Activated CD4-positive, alpha-beta T cell treated with anti-CD3 and anti-CD28 coated beads, Interleukin-2, Interleukin-4, amounts not matched to agents 100 ng/mL and 50 ng/mL, durations not matched to agents 16 hours and 8 hours (primary cell): Measurements from ENCODE around the gene ADCY5.

Source experiments
- DNase-seq: peaks from one replicate; pipeline ENCODE4 v3.0.0-alpha.2; 2020; ENCODE audit warnings: low spot score

ADCY5 gene

DNA sequence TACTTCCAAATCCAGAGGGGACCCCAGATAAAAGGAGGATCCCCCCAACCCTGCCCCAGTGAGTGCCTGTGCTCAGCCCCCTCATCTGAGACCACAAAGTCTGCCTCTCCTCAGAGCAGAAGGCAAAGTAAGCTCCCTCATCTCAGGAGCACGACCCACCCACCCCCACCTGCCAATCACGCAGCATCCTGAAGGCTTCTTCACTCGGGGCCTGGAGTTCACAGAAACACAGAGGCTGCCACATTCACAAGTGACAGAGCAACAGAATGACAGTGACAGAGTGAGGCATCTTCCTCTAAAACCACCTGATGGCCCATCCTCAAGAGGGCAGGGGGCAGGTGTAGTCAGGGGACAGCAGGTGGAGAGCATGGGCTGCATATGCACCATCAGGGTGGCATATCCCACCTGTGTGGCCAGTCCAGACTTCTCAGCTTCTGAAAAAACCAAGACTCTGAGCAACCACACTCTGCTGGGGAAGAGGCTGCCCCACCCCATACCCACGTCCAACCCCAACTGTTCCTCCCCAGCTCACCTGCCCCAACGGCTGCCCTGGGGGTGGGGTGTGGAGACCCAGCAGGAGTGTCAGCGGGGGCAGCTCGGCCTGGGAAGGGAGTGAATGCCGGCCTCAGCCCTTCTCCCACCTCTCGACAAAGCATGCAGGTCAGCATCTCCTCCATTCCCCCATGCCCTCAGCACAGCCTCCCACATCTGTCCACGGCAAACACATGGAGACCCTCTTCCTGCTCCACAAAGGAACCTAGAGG is 19.3 kb downstream of the ADCY5 start:
- no peak for DNase-seq

DNA sequence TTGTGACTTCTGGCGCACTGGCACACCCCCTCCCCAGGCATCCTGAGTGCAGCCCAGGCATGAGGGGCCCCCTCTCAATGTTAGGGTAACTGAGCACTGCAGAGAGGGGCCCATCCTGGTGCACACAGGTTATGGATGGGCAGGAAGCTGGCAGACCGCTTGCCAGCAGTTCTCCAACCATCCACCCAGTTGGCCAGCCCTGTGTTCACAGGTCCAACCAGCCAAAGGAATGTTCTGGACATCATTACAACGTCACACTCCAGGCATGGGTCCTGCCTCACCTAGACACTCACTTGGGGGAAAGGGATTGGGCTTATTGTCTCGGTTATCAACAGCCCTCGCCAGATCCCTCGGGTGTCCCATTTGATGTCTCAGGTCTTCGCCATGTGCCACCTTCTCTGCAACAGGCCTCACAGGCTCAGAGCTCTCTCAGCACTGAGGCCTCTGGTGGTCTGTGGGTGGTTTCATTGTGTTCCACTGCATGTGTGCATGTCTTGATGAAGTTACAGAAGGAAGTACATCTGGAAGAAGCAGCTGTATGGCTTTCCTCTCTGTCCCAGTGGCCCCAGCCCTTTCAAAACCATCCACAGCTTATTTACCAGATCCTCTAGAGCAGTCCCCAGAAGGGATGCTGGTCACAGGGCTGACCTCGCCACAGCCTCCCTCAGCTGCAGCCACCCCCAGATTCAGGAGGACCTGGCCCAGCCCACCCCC is 23.7 kb downstream of the ADCY5 start:
- no peak for DNase-seq

DNA sequence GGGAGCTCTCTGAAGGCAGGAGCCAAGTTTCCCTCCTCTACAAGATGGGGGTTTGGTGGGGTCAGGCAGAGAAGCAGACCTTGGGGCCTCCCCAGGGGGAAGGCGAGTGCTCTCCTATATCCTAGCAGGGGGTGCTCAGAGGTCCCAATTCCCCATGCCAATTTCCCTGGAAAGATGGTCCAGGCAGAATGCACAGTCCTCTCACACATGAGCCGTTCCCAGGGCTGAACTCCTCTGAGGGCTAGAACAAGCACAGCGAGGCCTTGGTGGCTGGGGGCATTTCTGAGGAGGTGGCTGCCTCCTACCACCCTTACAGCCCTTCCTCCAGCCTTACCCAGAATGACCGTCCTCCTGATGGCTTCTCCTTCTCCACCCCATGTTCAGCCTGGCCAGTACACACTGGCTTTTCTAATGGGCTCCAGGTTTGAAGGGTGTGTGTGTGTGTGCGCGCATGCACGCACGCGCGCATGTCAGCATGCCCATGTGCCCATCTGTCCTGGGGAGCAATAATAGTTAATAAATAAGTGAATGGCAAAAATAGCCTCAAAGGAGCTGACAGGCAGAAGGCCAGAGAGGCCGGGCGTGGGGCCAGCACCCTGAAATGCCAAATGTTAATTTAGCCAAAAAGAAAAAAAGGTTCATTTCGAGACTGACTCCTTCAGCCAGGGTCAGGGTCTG is 24.4 kb downstream of the ADCY5 start:
- no peak for DNase-seq

DNA sequence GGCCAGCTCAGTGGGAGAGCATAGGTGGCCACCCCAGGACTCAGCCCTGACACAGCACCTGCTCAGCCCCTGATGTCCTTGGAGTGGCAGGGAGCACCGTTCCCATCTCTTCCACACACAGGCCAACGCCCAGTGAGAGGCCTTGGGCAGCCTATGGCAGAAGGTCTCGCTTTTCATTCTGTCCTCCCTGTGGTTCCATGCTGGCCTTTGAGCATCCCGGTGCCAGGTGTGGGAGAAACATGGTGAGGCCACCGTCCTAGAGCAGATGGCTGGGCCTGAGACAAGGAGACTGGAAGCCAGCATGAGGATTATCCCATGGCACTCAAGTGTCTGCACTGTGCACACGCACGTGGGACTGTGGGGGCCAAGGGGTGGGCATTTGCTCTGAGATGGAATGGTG is 25.1 kb downstream of the ADCY5 start:
- DNase-seq, result no peak

DNA sequence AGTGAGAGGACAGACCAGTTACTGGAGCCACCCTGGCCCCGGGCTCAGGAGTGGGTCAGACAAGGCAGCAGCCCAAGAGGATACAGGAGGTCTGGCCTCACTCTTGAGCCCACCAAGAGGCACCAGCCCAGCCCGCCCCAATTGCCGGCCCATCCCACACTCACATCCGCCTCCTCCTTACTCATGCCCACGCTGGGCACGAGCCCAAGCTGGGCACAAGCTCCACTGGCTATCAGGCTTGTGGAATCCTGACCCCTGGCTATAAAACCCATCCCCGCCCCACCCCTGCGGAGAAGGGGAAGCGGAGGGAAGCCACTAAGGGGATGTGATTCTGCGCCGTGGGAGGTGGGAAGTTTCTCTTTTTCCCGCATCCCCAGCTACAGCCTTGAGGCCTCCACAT is 25.9 kb downstream of the ADCY5 start:
- no peak for DNase-seq

DNA sequence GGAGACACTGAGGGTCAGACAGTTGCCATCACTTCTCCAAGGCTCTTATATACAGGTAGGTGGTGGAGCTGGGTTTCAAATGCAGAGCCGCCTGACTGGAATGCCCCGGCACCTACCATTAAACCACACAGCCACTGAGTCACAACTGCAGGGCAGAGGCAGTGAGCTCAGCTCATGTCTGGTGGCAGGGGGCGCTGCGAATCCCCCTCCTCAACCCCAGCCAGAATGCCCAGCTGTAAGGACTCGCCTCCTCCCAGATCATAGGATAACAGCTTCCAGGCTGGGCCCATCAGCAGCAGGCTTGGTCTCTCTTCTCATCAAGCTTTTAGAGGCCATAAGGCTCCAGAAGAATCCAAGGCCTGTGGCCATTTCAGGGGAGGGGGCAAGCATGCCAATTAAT is 26.4 kb downstream of the ADCY5 start:
- no peak for DNase-seq

DNA sequence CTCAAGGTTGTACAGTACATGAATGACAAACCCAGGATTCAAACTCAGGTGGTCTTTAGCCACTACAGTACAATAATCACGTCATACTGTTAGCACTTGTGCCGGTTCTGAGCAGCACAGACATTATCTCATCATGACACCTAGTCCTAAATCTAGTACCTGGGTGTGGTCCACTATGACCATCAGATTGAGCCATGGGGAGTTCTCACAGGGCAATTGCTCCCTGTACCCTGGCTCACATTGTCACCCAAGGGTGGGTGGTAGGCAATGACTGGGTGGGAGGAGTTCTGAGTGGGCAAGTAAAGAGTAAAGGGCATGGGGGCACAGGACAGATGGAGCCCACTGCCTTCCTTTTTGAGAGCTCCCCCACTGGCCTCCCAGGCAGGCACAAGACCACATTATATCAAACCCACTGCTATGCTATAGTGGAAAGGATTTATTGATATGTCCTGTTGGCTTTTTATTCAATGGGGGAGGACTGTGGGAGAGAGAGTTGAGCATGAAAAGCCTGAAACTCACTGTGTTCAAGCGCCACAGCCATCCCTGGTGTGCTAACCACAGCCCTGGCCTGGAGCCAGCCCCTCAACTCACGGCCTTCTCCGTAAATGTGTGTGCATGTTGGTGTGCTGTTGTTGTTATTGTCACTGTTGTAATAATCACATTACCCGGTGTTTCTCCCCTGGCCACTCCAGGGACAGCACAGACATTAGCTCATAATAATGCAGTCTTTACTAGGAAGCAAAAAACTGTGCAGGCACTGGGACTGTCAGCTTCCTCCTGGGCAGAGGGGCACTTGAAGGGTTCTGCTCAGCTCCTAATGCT is 27.3 kb downstream of the ADCY5 start:
- no peak for DNase-seq

DNA sequence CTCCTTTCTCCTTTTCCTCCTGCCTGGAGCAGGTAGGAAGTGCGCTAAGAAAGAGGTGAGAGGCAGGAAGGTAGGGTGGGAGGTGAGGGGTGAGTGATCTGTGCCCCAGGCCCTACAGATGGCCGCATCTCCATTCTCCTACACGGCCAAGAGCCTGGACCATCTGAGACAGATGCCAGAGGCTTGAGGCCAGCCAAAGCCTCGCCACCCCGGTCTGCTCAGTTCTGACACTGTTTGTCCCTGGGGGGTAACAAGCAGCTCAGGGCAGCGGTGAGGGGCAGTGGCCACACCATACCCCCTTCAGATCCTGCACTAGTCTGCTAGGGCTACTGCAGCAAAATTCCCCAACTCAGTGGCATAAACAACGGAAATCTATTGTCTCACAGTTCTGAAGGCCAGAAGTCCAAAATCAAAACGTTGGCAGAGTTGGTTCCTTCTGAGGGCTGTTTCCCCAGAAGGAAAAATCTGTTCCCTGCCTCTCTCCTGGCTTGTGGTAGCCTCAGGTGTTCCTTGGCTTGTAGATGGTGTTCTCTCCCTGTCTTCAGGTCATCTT is 28.4 kb downstream of the ADCY5 start:
- no peak for DNase-seq

DNA sequence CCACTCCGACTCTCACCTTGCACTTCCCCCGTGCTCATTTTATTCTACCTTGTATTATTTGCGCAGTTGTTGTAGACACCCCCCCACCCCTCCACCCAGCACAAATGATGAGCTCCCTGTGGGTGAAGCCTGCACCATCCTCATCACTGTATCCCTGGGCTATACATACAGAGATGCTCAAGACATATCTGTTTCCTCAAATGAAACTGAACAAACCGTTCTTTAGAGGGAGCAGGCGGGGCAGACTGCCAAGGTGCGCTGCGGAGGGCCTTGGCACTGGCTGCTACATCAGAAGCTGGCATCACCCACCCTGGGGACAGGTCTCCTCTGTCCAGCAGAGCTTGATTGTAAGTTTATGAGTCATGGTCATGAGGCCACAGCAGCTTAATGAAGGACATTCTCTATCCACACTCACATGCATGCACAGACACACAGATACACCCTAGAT is 29.0 kb downstream of the ADCY5 start:
- no peak for DNase-seq

DNA sequence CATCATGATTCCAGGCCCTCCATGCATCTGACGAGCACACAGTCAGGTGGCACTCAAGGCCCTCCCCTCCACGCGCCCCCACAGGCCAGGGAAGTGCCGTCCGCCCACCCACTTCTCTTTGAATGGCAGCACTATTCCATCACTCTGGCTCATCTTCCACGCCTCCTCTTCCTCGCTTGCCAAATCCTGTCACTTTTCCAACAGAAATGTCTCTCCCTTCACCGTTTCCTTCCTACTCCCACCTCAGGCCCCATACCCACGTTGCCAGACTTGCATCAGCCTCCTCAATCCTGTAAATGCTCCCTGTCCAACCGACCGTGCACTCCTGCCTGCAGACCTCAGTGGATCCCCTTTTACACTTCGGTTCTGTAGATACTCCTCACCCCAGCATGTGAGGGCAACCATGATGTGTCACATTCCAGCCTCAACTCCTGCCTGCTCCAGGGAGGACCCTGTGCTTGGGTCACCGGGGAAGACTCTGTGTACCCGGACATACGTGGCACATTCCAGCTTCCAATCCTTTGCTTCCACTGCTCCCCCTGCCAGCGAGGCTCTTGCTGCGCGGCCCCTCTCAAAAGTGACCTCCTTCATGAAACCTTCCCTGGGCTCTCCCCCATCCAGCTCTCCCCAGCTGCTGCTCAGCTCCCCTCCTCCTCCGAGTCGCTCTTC is 29.6 kb downstream of the ADCY5 start:
- DNase-seq, result no peak

DNA sequence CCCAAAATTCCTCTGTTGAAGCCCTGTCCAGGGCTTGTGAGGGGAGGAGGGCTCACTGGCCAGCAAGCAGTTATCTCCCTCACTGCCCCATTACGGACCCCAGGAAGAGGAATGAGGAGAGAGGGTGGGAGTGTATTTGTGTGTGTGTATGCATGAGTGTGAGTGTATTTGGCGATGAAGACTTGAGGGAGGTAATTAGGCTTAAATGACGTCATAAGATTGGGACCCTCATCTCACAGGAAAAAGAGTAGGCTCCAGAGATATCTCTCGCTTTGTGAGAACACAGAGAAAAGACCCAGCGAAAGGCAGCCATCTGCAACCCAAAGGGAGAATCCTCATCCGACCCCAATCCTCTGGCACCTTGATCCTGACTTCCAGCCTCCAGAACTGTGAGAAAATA is 32.2 kb downstream of the ADCY5 start:
- no peak for DNase-seq

DNA sequence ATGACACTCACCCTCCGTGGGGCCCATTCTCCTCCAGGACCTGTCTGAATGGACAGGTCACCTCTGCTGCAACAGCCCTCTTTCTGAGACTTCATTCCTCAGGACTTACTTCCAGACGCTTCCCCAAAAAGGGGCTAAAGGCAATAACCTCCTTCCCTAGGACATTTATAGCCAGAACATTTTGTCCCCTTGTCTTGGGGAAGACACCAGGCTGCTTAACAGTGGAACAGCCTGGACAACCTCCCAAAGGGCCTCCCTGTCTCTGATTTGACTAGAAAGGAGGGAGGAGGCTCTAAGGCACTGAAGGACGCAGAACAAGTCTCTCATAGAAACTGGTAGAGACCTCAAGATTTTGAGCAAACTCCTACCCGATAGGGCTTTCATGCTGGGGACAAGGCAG is 32.7 kb downstream of the ADCY5 start:
- DNase-seq, result no peak

DNA sequence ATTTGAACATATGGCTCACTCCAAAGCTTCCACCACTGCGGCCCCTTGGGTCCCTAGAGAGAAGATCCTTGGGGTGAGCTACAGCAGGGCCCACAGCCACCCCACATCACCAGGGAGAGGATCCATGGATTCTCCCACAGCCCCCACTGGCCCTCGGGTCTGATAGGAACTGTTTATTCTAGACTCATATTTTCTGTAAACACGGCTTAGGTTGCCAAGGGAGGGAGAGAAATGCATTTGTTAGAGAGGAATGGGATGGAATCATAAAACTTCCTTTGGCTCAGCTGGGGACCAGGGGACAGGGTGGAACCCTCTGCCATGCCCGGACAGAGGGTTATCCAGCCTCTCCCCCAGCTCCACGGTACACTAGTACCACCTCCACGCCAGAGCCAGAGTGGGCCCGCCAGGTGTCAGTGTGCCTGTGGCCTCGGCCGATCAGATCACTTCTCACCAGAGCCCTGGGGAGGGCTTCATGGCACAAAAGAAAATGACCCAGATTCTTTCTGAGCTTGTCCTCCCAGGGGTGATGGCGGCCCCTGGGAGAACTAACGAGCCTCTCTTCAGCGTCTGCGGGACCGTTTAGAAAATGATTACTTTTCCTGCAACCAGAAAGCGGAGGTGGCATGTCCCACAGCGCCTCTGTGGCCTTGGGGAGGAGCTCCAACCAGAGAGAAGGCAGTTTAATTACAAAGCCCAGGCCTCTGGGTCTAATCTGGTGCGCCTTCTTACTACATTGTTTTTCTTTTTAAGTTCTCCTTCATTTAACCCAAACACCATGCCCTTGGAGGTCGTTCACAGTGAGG is 33.7 kb downstream of the ADCY5 start:
- no peak for DNase-seq

DNA sequence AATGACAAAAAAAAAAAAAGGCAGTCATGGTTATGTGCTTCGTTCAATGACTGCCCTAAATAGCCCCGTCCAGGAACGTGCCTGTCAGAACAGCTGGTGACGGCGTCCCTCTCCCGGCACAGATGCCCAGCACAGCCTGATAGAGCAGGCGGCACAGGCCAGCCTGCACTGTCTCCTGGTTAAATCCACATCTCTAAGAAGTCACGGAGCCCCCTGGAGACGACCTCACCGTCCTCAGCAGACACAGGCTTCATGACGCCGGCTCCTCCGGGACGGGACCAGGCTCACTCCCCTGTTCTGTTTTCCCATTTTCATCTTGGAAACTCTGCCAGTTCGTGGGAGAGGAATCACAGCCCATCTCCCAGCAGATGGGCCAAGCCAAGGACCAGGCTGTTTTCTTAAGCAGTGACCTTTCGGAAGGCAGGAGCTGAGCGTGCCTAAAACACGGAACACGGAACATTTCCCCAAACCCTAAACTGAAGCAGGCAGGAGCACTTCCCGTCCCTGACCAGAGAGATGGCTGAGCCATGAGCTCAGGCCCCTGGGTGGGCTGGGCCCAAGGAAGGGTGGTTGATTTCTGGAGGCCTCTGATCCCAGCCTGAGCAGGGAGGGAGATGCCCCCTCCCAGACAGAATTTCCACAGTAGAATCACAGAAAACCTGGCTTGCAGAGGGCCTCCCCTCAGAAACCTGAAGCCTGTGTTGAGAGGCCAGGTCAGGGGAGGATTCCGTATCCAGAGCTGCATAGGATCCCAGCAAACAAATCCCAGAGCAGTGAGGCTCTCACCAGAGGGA is 35.9 kb downstream of the ADCY5 start:
- DNase-seq, result no peak

DNA sequence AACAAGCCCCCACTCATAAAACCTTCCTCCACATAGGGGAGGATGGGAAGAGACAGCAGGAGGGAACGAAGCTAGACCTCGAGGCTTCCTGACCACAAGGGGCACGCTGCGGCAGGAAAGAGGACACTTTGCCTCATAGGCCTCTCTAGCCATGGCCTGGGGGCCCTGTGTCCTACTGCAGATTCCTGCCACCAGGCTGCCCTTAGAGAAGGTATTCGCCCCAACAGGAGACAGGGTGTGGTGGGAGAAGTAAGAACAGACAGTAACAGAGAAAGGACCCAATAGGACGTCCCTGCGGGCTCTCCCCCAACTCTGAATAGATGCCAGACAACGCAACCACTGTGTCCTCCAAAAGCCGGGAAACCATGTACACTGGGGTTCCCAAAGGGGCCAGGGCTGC is 36.8 kb downstream of the ADCY5 start:
- DNase-seq, result no peak

DNA sequence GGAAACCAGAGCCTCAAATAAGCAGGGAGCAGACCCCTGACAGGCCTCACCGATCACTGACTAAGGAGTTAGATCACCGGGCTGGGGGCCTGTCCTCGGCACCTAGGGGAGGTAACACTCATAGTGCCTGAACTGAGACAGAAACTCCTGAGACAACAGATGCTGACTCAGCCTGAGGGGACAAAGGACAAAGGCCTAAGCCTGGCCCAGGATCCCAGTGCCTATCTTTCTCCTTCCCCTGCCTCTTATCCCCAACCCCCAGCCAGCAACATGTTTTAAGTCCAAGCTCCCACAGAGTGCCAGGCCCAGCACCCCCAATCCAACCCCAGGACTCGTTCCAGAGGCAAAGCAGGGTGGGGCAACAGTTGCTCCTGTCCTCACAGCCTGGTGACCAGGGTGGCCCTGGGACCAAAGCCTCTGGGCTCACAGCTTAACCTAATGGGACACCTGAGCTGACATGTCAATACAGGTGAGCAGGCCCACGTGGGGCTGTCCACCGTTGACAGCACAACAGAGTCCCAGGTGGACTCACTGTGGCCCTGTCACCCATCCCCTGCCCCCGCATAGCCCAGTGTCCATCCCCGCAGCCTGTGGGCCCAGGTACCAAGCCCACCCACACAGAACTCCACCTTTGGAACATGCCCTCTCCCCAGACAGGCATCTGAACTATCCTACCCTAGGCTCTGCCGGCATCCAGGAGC is 37.4 kb downstream of the ADCY5 start:
- DNase-seq, result no peak

DNA sequence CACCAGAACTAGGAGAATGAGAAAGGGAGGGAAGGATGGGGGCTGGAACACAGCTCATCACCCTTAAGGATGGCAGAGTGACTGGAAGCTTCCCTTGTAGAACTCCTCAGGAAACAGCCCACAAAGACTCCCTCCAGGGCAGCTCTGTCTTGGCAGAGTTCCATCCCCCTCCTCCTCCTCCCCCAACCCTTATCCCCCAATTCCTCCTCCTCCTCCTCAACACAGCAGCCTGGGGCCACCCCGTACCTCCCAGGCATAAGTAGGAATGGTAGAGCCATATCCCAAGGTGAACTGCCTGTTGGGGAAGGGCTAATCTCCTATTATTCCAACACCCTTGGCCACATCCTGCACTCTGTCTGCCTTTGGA is 38.8 kb downstream of the ADCY5 start:
- DNase-seq, result no peak

DNA sequence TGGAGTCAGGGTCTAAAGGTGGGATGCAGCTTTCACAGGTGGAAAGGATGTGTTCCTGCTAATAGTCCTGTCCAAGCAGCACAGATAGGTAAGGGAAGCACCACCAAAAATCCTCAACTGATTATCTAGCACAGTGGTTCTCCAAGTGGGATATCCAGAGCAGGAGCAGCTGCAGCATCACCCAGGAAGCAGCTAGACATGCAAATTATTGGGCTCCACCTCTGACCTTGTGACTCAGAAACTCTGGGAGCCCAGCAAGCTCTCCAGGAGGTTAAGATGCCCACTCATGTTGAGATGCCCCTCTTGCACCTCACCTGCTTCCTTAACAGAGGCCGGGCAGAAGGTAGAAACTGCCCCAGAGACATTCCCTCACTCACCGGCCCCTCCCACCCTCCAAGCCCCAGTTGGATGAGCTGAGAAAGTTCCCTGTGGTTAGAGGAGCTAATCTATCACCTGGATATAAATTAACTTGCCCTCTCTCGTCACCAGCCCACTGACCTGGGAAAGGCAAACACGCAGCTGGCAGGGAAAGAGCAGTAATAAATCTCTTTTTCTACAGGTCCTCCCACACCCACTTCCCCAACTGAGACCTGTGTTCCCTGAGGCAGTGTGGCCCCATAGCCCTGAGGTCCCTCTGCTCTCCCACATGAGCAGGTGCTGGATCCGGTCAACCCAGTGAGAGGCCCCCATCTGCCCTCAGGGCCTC is 39.3 kb downstream of the ADCY5 start:
- DNase-seq, result no peak

DNA sequence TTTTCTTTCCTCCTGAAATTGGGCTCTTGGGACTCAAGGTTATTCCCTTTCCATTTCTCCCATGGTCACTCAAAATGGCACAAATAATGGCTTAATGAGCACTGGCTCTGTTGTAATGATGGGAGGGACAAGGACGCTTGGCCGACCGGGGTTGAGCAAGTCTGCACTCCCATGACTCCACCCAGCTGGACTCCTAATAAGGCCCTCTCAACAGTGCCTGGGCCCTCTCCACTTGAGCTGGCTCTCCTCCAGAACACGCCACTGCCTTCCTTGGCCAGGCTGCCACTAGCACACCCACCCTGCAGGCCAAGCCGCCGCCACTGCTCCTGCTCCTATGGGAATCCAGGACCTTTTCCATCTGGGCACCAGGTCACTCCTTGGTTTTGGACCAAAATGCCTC is 42.3 kb downstream of the ADCY5 start:
- DNase-seq, result no peak
